Measurements from ENCODE around the gene TNFSF15.

TNFSF15 gene

GRCh38 chr9:114769624-114770023 lies 36.2 kb downstream of the TNFSF15 start:
- no peak overlapping the region for H3K27ac ChIP-seq
- TF ChIP-seq ZFX (IDR thresholded peaks at IDR 0.05) (no peak), CTCF (conservative IDR thresholded peaks at IDR 0.05) (no peak)

GRCh38 chr9:114763220-114763619 lies 42.6 kb downstream of the TNFSF15 start:
- H3K27ac ChIP-seq = no peak overlapping the region
- TF ChIP-seq CTCF (conservative IDR thresholded peaks at IDR 0.05) (no peak), ZFX (IDR thresholded peaks at IDR 0.05) (no peak)

- TF ChIP-seq CTCF (conservative IDR thresholded peaks at IDR 0.05) = no peak
- H3K27ac ChIP-seq = no peak overlapping the region
Measured at GRCh38 chr9:114761523-114761922, 44.3 kb downstream of the TNFSF15 start.

- TF ChIP-seq ZFX (IDR thresholded peaks at IDR 0.05) = no peak
- no peak for TF ChIP-seq CTCF (conservative IDR thresholded peaks at IDR 0.05)
- H3K27ac ChIP-seq = no peak overlapping the region; the same call in 1 of the 2 replicates
Measured at GRCh38 chr9:114759512-114760341, 46.1 kb downstream of the TNFSF15 start.

GRCh38 chr9:114757984-114758383 lies 47.9 kb downstream of the TNFSF15 start:
- no peak overlapping the region for H3K27ac ChIP-seq
- TF ChIP-seq ZFX (IDR thresholded peaks at IDR 0.05) = no peak
- no peak for TF ChIP-seq CTCF (conservative IDR thresholded peaks at IDR 0.05)

- no peak for TF ChIP-seq ZFX (IDR thresholded peaks at IDR 0.05)
- TF ChIP-seq CTCF (conservative IDR thresholded peaks at IDR 0.05) = no peak
- H3K27ac ChIP-seq = no peak overlapping the region
Measured at GRCh38 chr9:114757395-114757794, 48.4 kb downstream of the TNFSF15 start.

- TF ChIP-seq ZFX (IDR thresholded peaks at IDR 0.05) = no peak
- no peak overlapping the region for H3K27ac ChIP-seq
Measured at GRCh38 chr9:114756920-114757319, 48.9 kb downstream of the TNFSF15 start.

GRCh38 chr9:114754581-114754980 lies 51.3 kb downstream of the TNFSF15 start:
- TF ChIP-seq CTCF (conservative IDR thresholded peaks at IDR 0.05) (no peak), ZFX (IDR thresholded peaks at IDR 0.05) (no peak)
- no peak overlapping the region for H3K27ac ChIP-seq

Measured in C4-2B (cell line).